NK-92 treated with Interleukin-12 subunit alpha and Interleukin-12 subunit beta, amount 100 ng/mL, for 24 hours (cell line): ENCODE results near the gene ZIM2.
"Not testable (repeated sequence)": the region's sequence is repeated elsewhere in the genome, so short reads cannot be mapped to it uniquely, and the experiment has no call there.

Experiments used
- DNase-seq: peaks from one replicate; lab custom pipeline; 2025; lab: John Stamatoyannopoulos, UW

The ZIM2 gene

DNA sequence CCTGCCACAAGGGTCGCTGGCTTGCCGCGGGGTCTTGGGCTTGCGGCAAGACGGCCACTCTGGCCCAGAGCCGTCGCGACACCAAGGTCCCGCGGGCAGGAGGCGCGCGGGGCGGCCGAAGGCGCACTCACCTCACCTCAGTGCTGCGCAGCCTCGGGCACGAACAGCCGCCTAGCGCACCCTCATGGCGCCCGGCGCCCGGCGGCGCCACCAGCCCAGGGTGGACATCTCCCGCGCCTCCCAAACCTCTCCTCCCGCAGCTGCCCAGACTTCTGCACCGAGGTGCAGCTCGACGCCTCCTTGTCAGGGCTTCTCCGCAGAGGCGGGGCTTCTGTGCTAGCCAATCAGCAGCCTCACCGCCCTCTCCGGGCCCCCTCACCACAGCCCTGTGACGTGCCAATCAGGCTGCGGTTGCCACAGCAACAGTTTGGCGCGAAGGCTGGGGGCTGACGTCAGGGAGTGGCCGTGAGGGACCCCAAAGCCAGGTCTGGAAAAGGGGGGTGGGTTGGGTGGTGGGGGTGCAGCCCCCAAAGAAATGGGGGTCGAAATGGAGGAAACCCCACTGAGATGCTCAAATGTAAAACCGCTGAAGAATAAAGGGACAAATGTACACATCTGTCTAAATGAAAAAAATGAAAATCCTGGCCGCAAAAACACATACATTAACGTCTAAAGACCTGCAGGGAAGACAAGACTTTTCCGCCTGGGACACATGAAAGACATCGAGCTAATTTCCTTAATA is at the start of gene ZIM2, which contains the start of gene PEG3:
TSS of gene ZIM2 (minus strand) at position 276 of the 742 bp plus-strand sequence. CDS start 16,449 bp downstream, outside the sequence.
TSS of gene PEG3 (minus strand) at position 276 of the 742 bp plus-strand sequence. CDS start 16,071 bp downstream, outside the sequence.
- DNase-seq = no peak

DNA sequence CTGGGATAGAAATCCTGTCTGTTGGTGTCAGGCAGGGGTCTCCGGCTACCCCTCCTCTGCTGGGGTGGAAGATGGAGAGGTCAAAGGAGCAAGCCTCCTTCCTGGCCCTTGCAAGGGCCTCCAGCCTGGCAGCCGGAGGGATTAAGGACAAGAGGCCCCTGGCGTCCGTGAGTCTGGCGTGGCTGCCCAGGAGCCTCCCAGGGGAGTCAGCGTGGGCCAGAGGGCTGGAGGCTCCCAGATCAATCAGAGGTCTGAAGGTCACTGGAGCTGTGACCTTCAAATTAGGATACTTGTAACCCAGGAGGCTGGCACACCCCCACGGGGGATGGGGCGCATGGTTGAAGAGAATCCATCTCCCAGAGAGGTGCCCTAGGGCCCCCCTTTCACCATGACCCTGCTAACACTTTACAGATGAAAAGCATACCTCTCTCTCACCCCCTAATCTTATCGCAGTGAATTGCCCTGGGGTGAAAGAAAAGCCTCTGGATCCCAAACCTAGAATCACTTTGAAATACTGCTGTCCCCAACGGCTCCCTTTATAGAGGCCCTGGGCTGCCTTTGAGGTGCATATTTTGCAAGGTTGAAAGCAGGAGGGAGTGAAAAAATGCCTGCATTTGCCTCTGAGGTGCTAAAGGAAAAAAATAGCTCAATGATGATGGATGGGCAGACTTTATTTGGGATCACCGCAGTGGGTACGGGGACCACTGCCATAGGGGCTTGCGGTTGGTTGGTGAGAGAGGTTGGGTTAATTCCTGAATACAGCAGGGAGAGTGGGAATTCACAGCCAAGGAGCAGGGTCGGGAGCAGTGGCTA is 44.9 kb upstream of the ZIM2 start:
- DNase-seq = no peak

GRCh38 chr19:56884441-56884840 is 43.9 kb upstream of the ZIM2 start:
- no peak for DNase-seq

GRCh38 chr19:56880592-56881190 is 40.2 kb upstream of the ZIM2 start:
- no peak for DNase-seq

GRCh38 chr19:56877069-56877715 is 36.7 kb upstream of the ZIM2 start:
- DNase-seq = no peak

DNA sequence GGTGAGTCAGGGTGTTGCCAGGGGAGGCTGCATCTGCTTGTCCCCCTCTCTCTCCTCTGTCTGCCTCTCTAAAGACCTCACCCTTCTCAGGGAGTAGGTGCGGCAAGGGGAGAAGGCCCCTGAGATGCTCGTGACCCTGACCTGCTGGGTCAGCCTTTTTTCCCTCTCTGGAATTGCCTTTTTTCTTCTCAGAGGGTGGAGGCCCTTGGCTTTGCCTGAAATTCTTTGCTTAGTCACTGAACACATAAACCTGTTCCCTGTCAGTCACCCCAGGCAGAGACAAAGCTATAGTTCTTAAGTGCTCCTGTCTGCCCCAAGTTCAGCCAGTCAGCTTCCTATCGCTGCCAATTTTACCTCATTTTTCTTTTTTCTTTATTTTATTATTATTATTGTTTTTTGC is 35.2 kb upstream of the ZIM2 start:
- no peak for DNase-seq

DNA sequence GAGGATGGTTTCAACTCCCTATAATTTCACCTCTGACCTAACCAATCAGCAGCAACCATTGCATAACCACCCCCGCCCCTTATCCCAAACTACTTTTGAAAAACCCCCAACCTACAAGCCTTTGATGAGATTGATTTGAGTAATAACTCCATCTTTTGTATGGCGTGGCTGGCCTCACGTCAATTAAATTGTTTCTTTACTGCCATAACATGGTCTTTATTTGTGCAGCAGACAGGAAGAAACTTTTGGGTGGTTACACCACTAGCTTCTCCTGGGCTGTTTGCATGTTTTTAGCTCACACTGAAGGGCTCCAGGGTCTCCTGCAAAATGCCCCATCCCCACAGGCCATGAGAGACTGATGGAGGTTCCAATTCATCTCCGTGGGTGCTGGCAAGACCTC is 34.0 kb upstream of the ZIM2 start:
- DNase-seq = no peak

- no peak for DNase-seq
Observed at GRCh38 chr19:56873493-56873892, 33.0 kb upstream of the ZIM2 start.

DNA sequence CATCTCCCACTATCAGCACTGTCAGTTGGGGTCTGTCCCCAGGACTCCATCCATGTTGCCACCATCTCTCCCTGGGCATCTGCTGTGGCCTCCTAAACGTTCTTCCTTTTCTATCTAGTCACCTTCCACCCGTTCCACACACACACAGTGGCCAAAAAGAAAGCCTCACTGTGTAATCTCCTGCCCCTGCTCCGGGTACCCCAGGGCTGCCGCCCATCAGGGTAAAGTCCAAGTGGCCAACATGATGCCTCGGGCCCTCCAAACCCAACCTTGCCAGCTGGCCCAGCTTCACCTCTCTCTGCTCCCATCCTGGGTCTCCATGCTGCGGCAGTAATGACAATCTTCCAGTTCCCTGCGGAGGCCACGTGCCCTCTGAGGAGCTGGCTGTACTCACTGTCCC is 29.4 kb upstream of the ZIM2 start:
- no peak for DNase-seq

GRCh38 chr19:56868446-56868845 is 27.9 kb upstream of the ZIM2 start:
- no peak for DNase-seq

GRCh38 chr19:56866538-56866937 is 26.0 kb upstream of the ZIM2 start:
- no peak for DNase-seq

DNA sequence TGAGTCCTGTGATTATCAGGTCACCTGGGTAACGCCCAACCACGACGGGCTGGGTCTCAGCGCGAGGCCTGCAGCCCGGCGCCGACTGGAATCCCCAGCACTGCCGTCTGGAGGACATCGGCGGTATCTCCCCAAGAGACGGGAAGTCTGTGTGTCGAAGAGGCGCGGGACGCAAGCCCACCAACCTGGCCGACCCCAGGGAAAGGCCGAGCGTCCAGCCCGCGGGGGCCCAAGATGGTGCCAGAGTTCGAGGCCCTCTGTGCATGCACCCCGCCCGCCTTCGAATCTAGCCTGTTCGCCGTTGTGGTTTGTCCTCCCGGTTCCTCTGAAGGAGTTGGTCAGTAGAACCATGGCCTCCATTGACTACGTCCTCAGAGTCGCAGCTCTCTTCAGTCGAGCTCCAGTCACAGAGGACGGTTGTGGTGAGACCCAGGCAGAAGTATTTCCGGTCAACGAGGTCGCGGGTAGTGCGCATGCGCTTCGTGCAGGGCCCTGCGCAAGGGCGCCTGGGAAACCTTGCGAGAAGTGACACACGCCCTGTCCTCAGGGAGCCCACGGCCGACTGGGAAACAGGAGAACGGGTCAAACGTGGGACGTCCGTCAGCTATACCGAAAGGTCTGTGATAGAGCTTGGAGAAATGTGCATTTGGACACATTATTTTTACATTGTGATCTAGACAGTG is 24.1 kb upstream of the ZIM2 start:
- no peak for DNase-seq

DNA sequence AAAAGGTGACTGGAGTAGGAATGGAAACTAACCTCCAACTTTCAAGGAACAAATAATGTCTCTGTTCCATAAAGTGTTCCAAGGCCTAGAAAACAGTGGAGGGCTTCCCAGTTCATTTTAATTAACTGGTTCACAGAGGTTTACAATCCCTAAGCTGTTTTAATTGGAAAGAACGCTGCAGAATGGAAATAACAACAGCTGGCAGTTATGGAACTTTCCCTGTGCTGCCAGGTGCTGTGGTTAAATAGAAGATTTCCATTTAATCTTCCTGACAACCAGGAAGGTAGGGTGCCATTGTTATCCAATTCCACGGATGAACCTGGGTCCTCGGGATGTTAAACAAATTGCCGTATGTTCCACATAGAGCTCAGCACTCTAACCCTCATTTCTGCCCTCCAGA is 22.2 kb upstream of the ZIM2 start:
- no peak for DNase-seq

DNA sequence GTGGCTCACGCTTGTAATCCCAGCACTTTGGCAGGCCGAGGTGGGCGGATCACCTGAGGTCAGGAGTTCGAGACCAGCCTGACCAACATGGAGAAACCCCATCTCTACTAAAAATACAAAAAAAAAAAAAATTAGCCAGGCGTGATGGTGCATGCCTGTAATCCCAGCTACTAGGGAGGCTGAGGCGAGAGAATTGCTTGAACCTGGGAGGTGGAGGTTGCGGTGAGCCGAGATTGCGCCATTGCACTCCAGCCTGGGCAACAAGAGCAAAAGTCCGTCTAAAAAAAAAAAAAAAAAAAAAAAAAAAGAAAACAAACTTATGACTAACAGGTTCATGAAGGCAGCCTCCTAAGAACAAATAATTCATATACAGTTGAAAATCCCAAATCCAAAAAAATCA is 19.9 kb upstream of the ZIM2 start:
- DNase-seq = not testable (repeated sequence)

GRCh38 chr19:56858026-56858425 is 17.5 kb upstream of the ZIM2 start:
- DNase-seq = no peak

DNA sequence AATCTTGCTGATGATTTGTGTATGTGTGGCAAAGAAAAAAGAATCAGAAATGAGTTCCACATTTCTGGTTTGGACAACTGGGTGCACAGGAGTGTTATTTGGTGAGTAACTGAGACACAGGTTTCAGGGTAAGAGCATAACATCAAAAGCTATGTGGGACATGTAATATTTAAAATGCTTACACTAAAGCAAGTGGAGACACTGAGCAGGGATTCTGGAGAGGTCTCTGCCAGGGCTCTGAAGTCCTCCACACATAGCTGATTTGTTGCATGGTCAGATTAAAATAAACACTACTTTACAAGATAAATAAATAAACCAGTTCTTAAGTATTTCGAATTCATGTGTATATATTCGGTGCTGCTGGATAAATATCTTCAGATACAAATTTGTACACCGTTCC is 16.3 kb upstream of the ZIM2 start:
- DNase-seq = no peak

GRCh38 chr19:56852361-56852760 is 11.8 kb upstream of the ZIM2 start:
- not testable (repeated sequence) for DNase-seq

GRCh38 chr19:56848166-56848565 is 7.6 kb upstream of the ZIM2 start:
- no peak for DNase-seq

GRCh38 chr19:56842412-56842811 is 1.9 kb upstream of the ZIM2 start:
- DNase-seq = no peak

- DNase-seq = no peak
Observed at GRCh38 chr19:56841193-56841543, 642 bp upstream of the ZIM2 start.

DNA sequence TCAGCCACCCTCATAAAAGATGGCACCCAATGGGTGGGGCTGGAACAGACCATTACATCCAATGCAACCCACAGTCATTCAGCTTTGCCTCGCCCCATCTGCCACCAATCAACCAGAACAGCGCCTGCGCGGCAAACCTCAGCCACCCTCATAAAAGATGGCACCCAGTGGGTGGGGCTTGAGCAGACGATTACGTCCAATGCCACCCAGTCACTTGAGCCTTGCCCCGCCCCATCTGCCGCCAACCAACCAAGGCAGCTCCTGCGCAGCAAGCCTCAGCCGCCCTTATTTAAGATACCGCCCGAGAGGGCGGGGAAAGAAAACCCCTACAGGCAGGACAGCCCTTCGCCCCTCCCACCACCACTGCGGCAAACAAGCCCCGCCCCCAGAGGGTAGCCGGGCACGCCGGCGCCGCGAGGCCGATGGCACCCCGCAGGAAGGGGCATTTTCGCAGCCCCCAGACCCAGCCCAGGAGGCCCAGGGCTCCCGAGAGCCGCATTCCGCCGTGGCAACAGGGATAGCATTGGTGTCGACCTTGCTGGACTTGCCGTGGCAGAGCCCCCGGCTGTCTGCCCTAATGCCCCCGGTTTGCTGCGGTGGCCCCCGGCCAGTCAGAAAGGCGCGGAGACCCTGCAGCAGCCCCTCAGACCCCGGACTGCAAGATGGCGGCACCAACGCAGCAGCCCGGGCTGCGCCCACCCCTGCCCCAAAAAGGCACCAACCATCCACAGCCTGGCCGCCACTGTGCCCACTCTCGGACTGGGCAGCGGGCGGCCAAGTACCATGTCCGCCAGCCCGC is 675 bp downstream of the ZIM2 start:
- no peak for DNase-seq
